Activated CD4-positive, alpha-beta T cell treated with anti-CD3 and anti-CD28 coated beads for 24 hours (primary cell): ENCODE data around the gene ELFN2.

Experiments used
- DNase-seq, 2 donors: peaks; one replicate each; pipeline ENCODE4 v3.0.0-alpha.2; 2020; ENCODE audit warnings: low read depth in 2 of 2

ELFN2 gene

DNA sequence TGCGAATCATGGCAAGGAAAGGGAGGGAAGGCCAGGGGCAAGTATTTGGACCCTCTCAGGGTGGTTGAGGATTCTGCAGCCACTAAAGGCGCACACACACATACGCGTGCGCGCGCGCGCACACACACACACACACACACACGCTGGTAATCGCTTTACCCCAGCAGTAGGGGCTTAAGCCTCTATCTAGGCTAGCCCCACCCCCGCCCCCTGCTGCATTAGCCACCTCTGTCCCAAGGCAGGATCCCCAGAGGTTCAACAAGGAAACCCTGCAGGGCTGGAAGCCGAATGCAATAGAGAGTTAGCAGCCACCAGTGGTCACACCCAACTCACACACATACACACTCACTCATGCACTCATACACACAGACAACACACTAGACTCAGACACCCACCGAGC lies 28.6 kb upstream of the ELFN2 start:
- no peak for DNase-seq

DNA sequence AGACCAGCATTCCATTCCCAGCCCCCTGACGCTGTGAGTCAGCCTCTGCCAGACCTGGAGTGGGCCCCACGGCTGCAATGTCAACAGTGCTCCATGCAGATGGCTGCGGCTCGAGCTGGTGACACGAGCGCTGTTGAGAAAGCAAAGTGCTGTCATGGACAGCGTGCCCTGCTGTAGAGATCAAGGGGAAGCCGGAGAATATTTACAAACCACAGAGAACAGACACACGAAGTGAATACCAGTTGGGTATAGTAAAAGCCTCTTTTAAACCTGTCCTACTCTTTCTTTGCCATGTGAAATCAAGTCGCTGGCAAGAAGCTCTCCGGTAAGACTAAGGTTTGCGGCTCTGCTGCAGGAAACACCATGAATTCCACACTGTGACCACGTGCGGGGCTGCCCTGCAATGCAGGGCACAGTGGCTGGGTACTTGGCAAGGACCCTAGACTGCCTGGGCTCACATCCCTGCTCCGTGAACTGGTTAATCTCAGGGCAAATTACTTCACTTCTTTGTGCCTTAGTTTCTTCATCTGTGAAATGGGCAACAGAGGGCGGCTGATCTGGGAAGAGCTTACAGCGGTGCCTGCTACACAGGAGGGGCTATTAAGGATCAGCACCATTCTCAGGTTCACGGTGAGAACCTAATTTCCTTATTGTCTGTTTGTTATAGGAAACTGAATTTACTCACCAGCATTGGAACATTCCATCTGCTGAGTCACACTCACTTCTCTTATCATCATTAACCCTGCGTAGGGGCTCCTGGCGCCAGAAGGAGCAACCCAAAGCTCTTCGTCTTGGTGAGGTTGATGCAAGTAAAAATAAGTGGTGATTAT lies 27.8 kb upstream of the ELFN2 start:
- no peak for DNase-seq

DNA sequence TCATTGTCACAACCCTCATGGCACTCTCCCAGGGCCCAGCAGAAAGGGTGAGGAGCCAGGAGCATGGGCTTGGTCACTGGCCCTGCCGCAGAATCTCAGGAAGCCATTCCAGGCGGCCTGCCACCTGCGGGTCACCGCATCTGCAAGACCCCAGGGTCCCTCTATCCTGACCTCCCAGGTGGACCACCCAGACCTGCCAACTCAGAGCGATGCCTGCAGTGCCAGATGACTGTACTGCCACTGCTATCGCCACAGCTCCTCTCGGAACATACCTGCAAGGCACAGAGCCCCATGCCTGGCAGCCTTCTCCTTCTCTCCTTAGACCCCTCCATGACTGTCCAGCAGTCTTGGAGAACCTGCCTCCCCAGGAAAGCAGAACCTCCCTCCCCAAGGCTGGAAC lies 26.4 kb upstream of the ELFN2 start:
- no peak for DNase-seq

- DNase-seq, result no peak
These were observed 23.9 kb upstream of the ELFN2 start for GRCh38 chr22:37451218-37451617.

DNA sequence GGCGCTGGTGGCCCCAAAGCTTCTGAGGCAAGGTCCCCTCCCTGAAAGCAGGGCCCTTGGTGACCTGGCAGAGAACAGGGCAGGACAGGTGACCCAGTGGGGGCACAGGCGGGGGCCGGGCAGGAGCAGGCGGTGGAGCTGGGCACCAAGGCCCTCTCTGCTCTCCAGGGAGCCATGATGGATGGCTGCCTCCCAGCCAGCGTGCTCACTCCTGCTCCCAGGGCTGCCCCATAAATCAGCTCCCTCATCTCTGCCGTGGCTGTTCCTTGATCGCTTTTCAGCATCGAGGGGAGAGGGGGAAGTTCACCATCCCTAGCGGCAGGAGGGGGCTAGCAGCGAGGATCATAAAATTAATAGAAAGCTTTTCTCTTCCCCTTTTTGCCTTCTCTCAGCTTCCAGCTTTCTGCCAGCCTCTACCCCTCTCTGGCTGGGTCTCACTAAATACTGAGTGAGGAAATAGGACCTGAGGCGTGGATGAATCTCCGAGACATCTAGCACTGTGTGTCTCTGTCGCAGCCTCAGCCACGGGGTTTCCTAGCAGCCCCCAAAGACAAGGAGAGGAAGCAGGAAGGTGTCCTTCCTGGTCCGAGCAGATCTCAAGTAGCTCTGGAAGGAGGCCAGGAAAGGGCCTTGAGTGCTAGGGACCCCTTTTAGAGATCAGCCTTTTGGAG lies 22.2 kb upstream of the ELFN2 start:
- DNase-seq, result no peak

DNA sequence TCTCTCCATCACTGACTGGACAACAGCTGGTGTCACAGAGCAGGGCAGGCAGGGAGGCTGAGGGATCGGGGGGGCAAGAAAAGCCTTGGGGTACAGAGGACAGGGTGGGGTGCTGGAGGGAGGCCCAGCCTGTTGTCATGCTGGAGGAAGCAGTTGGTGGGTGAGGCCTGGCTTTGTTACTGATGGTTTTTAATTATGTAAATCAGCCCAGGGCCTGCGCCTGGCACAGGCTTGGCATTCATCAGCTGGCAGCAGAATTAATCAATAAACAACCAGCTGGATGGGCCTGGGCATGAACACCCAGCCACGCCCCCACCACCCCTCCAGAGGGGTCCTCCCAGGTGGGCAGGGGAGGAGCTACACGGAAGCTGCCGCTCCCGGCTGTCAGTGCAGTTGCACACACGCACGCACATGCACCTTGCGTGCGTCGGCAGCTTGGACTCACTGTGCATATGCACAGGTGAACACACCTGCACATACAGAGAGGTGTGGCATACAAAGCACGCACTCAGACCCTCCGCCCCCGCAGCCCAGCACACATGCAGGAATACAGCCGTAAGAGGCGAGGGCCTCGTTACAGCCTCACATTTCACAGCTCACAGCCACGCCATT lies 21.3 kb upstream of the ELFN2 start:
- no peak for DNase-seq

- no peak for DNase-seq
These were observed 18.2 kb upstream of the ELFN2 start for GRCh38 chr22:37445501-37445900.

DNA sequence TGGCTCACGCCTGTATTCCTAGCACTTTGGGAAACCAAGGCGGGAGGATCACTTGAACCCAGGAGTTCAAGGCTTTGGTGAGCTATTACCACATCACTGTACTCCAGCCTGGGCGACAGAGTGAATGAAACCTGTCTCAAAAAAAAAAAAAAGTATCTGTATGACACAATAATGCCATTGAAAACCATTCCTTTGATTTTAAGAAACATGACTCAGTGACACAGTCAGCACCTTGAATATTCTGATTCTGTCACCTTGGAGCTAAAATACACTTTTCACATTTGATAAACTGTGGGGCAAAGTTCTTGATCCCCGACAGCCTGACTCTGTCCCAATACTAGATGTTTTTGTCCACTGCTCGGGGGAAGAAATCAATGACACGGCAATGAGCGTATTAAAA lies 16.7 kb upstream of the ELFN2 start:
- no peak for DNase-seq

DNA sequence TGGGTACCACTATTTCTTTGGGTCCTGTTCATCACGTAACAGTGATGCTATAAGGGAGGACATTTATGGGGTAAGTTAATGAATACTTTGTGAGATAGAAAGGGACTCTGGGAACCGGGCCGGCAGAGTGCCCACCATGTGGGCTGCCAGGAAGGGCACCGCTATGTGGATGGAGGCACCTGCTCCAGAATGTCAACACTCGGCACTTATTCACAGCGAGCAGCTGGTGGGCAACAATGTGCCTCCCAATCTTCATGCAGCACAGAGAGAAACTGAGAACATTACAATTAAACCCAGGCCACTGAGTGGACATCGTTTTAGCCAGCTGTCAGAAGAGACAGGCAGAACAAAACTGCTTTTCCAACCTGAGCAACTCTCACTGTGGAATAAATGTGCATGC lies 15.8 kb upstream of the ELFN2 start:
- no peak for DNase-seq

GRCh38 chr22:37442537-37442936 lies 15.3 kb upstream of the ELFN2 start:
- DNase-seq, result no peak

- DNase-seq, result no peak
These were observed 14.9 kb upstream of the ELFN2 start for GRCh38 chr22:37442135-37442534.

- DNase-seq, result no peak
These were observed 13.6 kb upstream of the ELFN2 start for GRCh38 chr22:37440875-37441274.

DNA sequence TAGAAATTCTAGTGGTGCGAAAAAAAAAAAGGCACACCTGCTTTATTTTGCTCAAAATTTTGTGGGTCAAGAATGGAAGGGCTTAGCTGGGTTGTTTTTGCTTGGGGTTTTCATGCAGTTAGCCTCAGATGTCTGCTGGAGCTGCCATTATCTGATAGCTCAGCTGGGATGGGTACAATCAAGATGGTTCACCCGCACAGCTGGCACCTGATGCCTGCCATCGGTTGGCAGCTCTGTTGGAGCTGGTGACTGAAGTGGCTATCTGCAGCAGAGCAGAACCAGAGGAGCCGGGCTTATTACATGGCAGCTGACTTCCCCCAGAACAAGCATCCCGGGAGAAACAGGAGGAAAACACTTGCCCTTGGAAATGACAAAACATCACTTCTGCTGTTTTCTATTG lies 12.1 kb upstream of the ELFN2 start:
- DNase-seq, result no peak

GRCh38 chr22:37435970-37436603 lies 8.8 kb upstream of the ELFN2 start:
- no peak for DNase-seq

DNA sequence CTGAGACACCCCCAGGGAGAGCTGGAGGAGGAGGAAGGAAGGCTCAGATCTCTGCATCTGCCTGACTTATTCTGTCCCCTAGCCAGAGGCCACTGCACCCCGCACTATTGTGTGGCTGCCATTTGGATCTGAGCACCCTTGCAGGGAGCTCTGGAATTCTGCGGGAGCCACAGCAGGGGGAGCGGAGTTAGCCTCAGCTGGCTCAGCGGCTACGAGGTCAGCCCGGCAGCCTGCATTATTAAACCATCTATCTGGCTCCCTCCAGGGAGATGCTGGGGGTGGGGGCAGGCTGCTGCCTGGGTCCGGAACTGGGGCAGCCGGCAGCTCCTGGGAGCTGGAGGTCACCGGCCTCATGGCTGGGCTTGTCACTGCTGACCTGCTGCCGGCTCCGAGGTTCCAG lies 6.5 kb upstream of the ELFN2 start:
- no peak for DNase-seq

DNA sequence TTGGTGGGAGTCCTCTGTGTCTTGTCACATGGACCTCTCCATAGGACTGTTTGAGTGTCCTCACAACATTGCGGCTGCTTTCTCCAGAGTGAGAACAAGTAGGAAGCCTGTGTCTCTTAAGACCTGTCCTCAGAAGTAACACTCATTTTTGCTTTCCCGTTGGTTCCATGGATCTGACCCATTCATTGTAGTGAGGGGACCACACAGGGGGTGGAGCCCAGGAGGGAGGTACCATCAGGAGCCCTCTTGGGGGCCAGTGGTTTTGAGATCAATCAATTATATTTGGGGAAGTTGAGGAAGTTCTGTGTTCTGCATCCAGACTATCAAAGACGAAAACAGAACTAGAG lies 5.4 kb upstream of the ELFN2 start:
- DNase-seq, result no peak

GRCh38 chr22:37431801-37432707 lies 4.8 kb upstream of the ELFN2 start:
- peak; percentile 29 to 34 for DNase-seq

DNA sequence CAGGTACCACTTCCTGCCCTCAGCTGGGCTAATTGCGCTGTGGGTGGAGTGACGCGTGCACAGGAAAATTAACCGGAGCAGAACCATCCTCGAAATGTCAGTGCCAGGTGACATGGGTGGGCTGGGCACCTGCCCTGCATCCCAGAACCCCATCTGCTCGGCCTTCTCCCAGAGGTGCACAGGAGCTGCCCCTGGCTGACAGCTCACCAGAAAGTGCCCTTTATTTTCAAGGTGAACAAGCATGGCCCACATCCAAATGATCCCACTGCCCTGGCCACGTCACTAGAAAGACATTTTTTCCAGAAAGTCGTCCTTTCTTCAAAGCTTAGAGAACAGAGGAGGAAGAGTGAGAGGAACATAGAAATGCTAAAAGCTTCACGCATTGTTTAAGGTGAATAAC lies 4.1 kb upstream of the ELFN2 start:
- no peak for DNase-seq

DNA sequence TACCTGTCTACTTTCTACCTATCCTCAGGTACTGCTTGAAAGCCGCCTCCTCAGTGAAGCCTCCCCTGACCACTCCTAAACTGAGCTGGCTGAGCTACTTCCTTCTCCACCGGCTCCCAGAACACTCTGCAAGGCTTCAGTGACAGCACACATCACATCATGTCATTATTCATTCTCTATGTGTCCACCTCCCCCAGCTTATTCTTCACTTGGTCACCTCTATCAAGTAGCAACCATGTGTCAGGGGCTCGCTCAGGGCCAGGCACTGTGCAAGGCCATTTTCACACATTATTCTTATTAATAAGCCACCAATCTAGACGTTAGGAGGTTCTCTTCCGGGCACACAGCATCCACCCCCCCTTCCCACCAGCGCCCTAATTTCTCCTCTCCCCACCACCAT lies 3.7 kb upstream of the ELFN2 start:
- DNase-seq, result no peak

- peak in 1 of 2 donors; percentile 51 for DNase-seq
These were observed 1.6 kb upstream of the ELFN2 start for GRCh38 chr22:37428649-37429586.
